Measurements from ENCODE around the gene RNF220. TPM values are rescaled to one million over a fixed set of nuclear protein-coding genes. Genes with fewer than 3 reads are reported as not detected.

RNF220 gene
- total and polyA plus RNA-seq, 2 of the 13 experiments (the other 11 are each of a cell fraction or from before 2014, with no cell fraction given) = 48.2 to 72.1 TPM

DNA sequence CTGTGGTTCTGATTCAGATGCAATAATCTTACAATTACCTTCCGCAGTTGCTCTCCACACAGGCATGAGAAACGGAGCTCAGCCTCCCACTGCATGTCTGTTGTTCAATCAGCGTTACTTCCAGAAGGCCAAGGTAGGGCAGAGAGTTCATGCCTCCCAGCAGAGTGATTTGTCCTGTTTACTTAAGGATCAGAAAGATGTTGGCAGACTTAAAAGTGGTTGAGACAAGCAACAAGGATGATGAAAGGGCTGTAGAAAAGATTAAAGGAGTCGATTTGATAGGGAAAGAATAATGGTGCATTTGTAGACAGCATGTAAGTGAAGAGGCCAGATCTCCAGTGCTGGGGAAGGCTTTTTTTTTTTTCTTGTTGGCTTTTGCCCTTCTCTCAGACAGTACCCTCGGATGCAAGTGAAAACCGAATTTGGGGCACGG is 296.1 kb downstream of the RNF220 start (continued):
- TF ChIP-seq, protein P1, sequence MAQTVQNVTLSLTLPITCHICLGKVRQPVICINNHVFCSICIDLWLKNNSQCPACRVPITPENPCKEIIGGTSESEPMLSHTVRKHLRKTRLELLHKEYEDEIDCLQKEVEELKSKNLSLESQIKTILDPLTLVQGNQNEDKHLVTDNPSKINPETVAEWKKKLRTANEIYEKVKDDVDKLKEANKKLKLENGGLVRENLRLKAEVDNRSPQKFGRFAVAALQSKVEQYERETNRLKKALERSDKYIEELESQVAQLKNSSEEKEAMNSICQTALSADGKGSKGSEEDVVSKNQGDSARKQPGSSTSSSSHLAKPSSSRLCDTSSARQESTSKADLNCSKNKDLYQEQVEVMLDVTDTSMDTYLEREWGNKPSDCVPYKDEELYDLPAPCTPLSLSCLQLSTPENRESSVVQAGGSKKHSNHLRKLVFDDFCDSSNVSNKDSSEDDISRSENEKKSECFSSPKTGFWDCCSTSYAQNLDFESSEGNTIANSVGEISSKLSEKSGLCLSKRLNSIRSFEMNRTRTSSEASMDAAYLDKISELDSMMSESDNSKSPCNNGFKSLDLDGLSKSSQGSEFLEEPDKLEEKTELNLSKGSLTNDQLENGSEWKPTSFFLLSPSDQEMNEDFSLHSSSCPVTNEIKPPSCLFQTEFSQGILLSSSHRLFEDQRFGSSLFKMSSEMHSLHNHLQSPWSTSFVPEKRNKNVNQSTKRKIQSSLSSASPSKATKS (CRISPR knock-in tag; IDR thresholded peaks at IDR 0.05) = no peak
- no peak for TF ChIP-seq ASH2L (IDR thresholded peaks at IDR 0.05; ENCODE audit: insufficient read length, low read depth, low read length)
- TF ChIP-seq, protein P2, sequence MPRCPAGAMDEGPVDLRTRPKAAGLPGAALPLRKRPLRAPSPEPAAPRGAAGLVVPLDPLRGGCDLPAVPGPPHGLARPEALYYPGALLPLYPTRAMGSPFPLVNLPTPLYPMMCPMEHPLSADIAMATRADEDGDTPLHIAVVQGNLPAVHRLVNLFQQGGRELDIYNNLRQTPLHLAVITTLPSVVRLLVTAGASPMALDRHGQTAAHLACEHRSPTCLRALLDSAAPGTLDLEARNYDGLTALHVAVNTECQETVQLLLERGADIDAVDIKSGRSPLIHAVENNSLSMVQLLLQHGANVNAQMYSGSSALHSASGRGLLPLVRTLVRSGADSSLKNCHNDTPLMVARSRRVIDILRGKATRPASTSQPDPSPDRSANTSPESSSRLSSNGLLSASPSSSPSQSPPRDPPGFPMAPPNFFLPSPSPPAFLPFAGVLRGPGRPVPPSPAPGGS (CRISPR knock-in tag; IDR thresholded peaks at IDR 0.05) = no peak
- 0 out of 2 replicates have a peak, but pooled peaks have one; percentile 48 for TF ChIP-seq SOX13 (IDR thresholded peaks at IDR 0.05)
- TF ChIP-seq SOX13 (CRISPR knock-in tag; conservative IDR thresholded peaks at IDR 0.05 in 1 of 2, IDR thresholded peaks at IDR 0.05 in 1 of 2) = peak in 1 of 2 experiments; percentile 85; a peak in 2 of 4 replicates
- no peak for TF ChIP-seq KDM5A (IDR thresholded peaks at IDR 0.05; ENCODE audit: borderline replicate concordance, low read length)
- TF ChIP-seq, protein P3, sequence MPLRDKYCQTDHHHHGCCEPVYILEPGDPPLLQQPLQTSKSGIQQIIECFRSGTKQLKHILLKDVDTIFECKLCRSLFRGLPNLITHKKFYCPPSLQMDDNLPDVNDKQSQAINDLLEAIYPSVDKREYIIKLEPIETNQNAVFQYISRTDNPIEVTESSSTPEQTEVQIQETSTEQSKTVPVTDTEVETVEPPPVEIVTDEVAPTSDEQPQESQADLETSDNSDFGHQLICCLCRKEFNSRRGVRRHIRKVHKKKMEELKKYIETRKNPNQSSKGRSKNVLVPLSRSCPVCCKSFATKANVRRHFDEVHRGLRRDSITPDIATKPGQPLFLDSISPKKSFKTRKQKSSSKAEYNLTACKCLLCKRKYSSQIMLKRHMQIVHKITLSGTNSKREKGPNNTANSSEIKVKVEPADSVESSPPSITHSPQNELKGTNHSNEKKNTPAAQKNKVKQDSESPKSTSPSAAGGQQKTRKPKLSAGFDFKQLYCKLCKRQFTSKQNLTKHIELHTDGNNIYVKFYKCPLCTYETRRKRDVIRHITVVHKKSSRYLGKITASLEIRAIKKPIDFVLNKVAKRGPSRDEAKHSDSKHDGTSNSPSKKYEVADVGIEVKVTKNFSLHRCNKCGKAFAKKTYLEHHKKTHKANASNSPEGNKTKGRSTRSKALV (CRISPR knock-in tag; IDR thresholded peaks at IDR 0.05) = no peak
- TF ChIP-seq RBFOX2 (IDR thresholded peaks at IDR 0.05; ENCODE audit: low read depth, low read length) = no peak
- TF ChIP-seq ZNF879 (CRISPR knock-in tag; IDR thresholded peaks at IDR 0.05) = no peak
- no peak for TF ChIP-seq ZNF20 (CRISPR knock-in tag; IDR thresholded peaks at IDR 0.05)
- no peak for TF ChIP-seq AKAP8 (CRISPR knock-in tag; IDR thresholded peaks at IDR 0.05)
- no peak for TF ChIP-seq SP4 (CRISPR knock-in tag; IDR thresholded peaks at IDR 0.05)
- TF ChIP-seq, protein P4, sequence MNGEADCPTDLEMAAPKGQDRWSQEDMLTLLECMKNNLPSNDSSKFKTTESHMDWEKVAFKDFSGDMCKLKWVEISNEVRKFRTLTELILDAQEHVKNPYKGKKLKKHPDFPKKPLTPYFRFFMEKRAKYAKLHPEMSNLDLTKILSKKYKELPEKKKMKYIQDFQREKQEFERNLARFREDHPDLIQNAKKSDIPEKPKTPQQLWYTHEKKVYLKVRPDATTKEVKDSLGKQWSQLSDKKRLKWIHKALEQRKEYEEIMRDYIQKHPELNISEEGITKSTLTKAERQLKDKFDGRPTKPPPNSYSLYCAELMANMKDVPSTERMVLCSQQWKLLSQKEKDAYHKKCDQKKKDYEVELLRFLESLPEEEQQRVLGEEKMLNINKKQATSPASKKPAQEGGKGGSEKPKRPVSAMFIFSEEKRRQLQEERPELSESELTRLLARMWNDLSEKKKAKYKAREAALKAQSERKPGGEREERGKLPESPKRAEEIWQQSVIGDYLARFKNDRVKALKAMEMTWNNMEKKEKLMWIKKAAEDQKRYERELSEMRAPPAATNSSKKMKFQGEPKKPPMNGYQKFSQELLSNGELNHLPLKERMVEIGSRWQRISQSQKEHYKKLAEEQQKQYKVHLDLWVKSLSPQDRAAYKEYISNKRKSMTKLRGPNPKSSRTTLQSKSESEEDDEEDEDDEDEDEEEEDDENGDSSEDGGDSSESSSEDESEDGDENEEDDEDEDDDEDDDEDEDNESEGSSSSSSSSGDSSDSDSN (CRISPR knock-in tag; IDR thresholded peaks at IDR 0.05) = peak; percentile 46
- no peak for TF ChIP-seq ZFP37 (CRISPR knock-in tag; IDR thresholded peaks at IDR 0.05; ENCODE audit: borderline replicate concordance)
- peak; percentile 38; the same call in 1 of the 2 replicates for TF ChIP-seq THAP11 (CRISPR knock-in tag; IDR thresholded peaks at IDR 0.05)
- TF ChIP-seq NCOA5 (CRISPR knock-in tag; IDR thresholded peaks at IDR 0.05) = no peak
- no peak for TF ChIP-seq PLRG1 (conservative IDR thresholded peaks at IDR 0.05)
- TF ChIP-seq, protein P5, sequence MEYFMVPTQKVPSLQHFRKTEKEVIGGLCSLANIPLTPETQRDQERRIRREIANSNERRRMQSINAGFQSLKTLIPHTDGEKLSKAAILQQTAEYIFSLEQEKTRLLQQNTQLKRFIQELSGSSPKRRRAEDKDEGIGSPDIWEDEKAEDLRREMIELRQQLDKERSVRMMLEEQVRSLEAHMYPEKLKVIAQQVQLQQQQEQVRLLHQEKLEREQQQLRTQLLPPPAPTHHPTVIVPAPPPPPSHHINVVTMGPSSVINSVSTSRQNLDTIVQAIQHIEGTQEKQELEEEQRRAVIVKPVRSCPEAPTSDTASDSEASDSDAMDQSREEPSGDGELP (IDR thresholded peaks at IDR 0.05; ENCODE audit: borderline replicate concordance, low read depth) = no peak
- no peak for TF ChIP-seq ZNF619 (CRISPR knock-in tag; IDR thresholded peaks at IDR 0.05)
